GM12801 (cell line): ENCODE measurements around the gene ANKMY1.

Source experiments
- TF ChIP-seq, protein P1 (sequence below): IDR thresholded peaks from one replicate; pipeline ENCODE4 v1.5.1; 2011; ENCODE audit warnings: control low read depth; ENCODE audit not compliant: insufficient read length; ENCODE audit errors: extremely low read depth

Gene ANKMY1

DNA sequence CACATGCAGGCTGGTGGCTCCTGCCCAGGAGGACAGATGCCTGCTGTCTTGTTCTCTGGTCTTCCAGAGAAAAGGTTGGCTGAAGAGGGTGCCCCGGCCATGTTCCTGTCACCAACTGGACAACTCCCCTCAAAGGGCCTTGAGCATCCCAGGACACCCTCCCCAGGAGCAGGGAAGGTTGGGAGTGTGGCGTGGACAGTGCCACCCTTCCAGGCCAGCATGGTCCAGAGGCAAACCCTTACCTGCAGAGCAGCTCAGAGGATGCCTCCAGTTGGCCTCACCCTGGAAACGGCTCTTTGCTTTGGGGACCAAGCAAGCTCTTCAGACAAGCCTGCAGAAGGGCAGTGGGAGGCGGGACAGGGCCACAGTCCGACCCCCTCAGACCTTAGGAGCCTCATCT, 127.2 kb downstream of the ANKMY1 start:
- TF ChIP-seq, protein P1, sequence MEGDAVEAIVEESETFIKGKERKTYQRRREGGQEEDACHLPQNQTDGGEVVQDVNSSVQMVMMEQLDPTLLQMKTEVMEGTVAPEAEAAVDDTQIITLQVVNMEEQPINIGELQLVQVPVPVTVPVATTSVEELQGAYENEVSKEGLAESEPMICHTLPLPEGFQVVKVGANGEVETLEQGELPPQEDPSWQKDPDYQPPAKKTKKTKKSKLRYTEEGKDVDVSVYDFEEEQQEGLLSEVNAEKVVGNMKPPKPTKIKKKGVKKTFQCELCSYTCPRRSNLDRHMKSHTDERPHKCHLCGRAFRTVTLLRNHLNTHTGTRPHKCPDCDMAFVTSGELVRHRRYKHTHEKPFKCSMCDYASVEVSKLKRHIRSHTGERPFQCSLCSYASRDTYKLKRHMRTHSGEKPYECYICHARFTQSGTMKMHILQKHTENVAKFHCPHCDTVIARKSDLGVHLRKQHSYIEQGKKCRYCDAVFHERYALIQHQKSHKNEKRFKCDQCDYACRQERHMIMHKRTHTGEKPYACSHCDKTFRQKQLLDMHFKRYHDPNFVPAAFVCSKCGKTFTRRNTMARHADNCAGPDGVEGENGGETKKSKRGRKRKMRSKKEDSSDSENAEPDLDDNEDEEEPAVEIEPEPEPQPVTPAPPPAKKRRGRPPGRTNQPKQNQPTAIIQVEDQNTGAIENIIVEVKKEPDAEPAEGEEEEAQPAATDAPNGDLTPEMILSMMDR, result no peak

DNA sequence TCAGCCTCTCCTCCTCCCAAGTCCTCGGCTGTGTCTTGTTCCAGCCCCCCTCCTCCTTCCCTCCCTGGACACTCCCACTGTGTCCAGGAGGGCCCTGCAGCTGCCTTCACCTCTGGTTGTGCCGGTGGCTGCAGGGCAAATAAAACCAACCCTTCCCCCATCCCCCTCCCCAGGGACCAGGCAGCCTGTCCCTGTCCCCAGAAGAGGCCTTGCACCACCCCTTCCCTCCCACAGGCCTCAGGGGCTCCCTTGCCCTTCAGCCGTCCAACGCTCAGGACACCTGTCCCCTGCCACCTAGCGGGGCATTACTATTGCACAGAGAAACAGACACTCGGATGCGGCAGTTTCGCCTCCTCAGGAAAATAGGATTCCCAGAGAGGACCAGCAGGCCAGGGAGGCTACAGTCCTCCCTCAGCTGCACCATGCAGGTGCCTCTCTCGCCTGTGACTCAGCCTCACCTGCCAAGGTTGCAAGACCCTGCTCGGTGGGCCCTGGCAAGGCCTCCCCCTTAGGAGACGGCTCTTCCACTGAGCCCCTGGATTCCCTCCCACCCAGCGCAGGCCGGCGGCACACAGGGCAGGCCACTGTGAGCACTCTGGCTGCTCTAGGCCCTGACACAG, 127.8 kb downstream of the ANKMY1 start:
- TF ChIP-seq, protein P1, result no peak
